ENCODE results near the gene SLC26A11. TPM values are rescaled to one million over a fixed set of nuclear protein-coding genes. Genes with fewer than 3 reads are reported as not detected.
A peak's percentile ranks its signal among the peaks of the same experiment; 100 is the strongest.
"Not testable (repeated sequence)": the region's sequence is repeated elsewhere in the genome, so short reads cannot be mapped to it uniquely, and the experiment has no call there.

SLC26A11 gene
- total and polyA plus RNA-seq, 2 donors from 2014 or later: 11.3 to 24.5 TPM

GRCh38 chr17:80296221-80296620 is 76.0 kb downstream of the SLC26A11 start:
- peak in 1 of 5 donors; percentile 46 for DNase-seq
- H3K9ac ChIP-seq (ENCODE audit: low read length in 3 of 3): no peak overlapping the region
- H3K9me3 ChIP-seq (ENCODE audit: control insufficient read depth in 2 of 3, insufficient read depth in 1 of 3, low read length in 3 of 3): no peaks in the 10 kb centered on the region
- H3K27me3 ChIP-seq (ENCODE audit: control insufficient read depth, insufficient read depth, low read length): no peaks in the 10 kb centered on the region
- no peak overlapping the region for H3K4me3 ChIP-seq (ENCODE audit: low read length in 3 of 3)
- no peaks in the 10 kb centered on the region for H3K4me1 ChIP-seq (ENCODE audit: control insufficient read depth in 2 of 3, insufficient read depth in 2 of 3, low read depth in 1 of 3, low read length in 3 of 3)
- intact Hi-C loops (cut with DNase I): no loop called here
- no peak for FAIRE-seq
- no peak overlapping the region for H3K27ac ChIP-seq (ENCODE audit: low read depth in 2 of 2, low read length in 2 of 2)
- TF ChIP-seq CTCF (IDR thresholded peaks at IDR 0.05; ENCODE audit: borderline replicate concordance, extremely low read depth, insufficient read depth): no peak
- H3K36me3 ChIP-seq (ENCODE audit: control insufficient read depth in 2 of 3, insufficient read depth in 3 of 3, low read length in 3 of 3): peaks cover 5 to 53% (median 48%) of the 10 kb centered on the region in 3 donors

GRCh38 chr17:80297996-80298560 is 77.9 kb downstream of the SLC26A11 start:
- no peak overlapping the region for H3K27ac ChIP-seq (ENCODE audit: low read depth in 2 of 2, low read length in 2 of 2)
- H3K9ac ChIP-seq (ENCODE audit: low read length in 3 of 3): no peak overlapping the region
- H3K4me3 ChIP-seq (ENCODE audit: low read length in 3 of 3): no peak overlapping the region
- no peaks in the 10 kb centered on the region for H3K4me1 ChIP-seq (ENCODE audit: control insufficient read depth in 2 of 3, insufficient read depth in 2 of 3, low read depth in 1 of 3, low read length in 3 of 3)
- intact Hi-C loops (cut with DNase I): no loop called here
- FAIRE-seq (no peak), DNase-seq (peak in 1 of 5 donors; percentile 49)
- H3K27me3 ChIP-seq (ENCODE audit: control insufficient read depth, insufficient read depth, low read length): no peaks in the 10 kb centered on the region
- H3K36me3 ChIP-seq (ENCODE audit: control insufficient read depth in 2 of 3, insufficient read depth in 3 of 3, low read length in 3 of 3): peaks cover 8 to 51% (median 40%) of the 10 kb centered on the region in 3 donors
- no peaks in the 10 kb centered on the region for H3K9me3 ChIP-seq (ENCODE audit: control insufficient read depth in 2 of 3, insufficient read depth in 1 of 3, low read length in 3 of 3)
- TF ChIP-seq CTCF (IDR thresholded peaks at IDR 0.05; ENCODE audit: borderline replicate concordance, extremely low read depth, insufficient read depth): no peak

GRCh38 chr17:80299350-80300100 is 79.3 kb downstream of the SLC26A11 start:
- H3K27ac ChIP-seq (ENCODE audit: low read depth in 2 of 2, low read length in 2 of 2); H3K4me3 ChIP-seq (ENCODE audit: low read length in 3 of 3); H3K9me3 ChIP-seq (ENCODE audit: control insufficient read depth in 2 of 3, insufficient read depth in 1 of 3, low read length in 3 of 3); intact Hi-C loops (cut with DNase I); H3K9ac ChIP-seq (ENCODE audit: low read length in 3 of 3); H3K4me1 ChIP-seq (ENCODE audit: control insufficient read depth in 2 of 3, insufficient read depth in 2 of 3, low read depth in 1 of 3, low read length in 3 of 3); DNase-seq; H3K27me3 ChIP-seq (ENCODE audit: control insufficient read depth, insufficient read depth, low read length): not testable (repeated sequence)
- peak; percentile 68 for FAIRE-seq
- H3K36me3 ChIP-seq (ENCODE audit: control insufficient read depth in 2 of 3, insufficient read depth in 3 of 3, low read length in 3 of 3): peaks cover 8 to 48% (median 35%) of the 10 kb centered on the region in 3 donors

- FAIRE-seq; H3K9me3 ChIP-seq (ENCODE audit: control insufficient read depth in 2 of 3, insufficient read depth in 1 of 3, low read length in 3 of 3); intact Hi-C loops (cut with DNase I); H3K4me3 ChIP-seq (ENCODE audit: low read length in 3 of 3); H3K27ac ChIP-seq (ENCODE audit: low read depth in 2 of 2, low read length in 2 of 2); H3K9ac ChIP-seq (ENCODE audit: low read length in 3 of 3); DNase-seq; H3K27me3 ChIP-seq (ENCODE audit: control insufficient read depth, insufficient read depth, low read length); H3K4me1 ChIP-seq (ENCODE audit: control insufficient read depth in 2 of 3, insufficient read depth in 2 of 3, low read depth in 1 of 3, low read length in 3 of 3): not testable (repeated sequence)
- peaks cover 8 to 43% (median 27%) of the 10 kb centered on the region in 3 donors for H3K36me3 ChIP-seq (ENCODE audit: control insufficient read depth in 2 of 3, insufficient read depth in 3 of 3, low read length in 3 of 3)
Observed at GRCh38 chr17:80300756-80301155, 80.5 kb downstream of the SLC26A11 start.

Other genes starting within 250 kb of the SLC26A11 start
- gene TBC1D16, start 184.6 kb upstream of the SLC26A11 start, total RNA-seq: 68.0 TPM
- 9.1 TPM for gene TBC1D16, start 184.6 kb upstream of the SLC26A11 start, polyA plus RNA-seq (ENCODE audit: insufficient read depth, low read depth, low replicate concordance)
- gene CCDC40, start 183.8 kb upstream of the SLC26A11 start, total RNA-seq: 22.6 TPM
- gene CCDC40, start 183.8 kb upstream of the SLC26A11 start, polyA plus RNA-seq (ENCODE audit: insufficient read depth, low read depth, low replicate concordance): 5.1 TPM
- 62.3 TPM for gene GAA, start 118.8 kb upstream of the SLC26A11 start, total RNA-seq
- gene GAA, start 118.8 kb upstream of the SLC26A11 start, polyA plus RNA-seq (ENCODE audit: insufficient read depth, low read depth, low replicate concordance): 78.7 TPM
- gene EIF4A3, start 73.3 kb upstream of the SLC26A11 start, total RNA-seq: 75.0 TPM
- gene EIF4A3, start 73.3 kb upstream of the SLC26A11 start, polyA plus RNA-seq (ENCODE audit: insufficient read depth, low read depth, low replicate concordance): 63.6 TPM
- gene CARD14, start 50.4 kb upstream of the SLC26A11 start, total RNA-seq: 1.7 TPM
- 0.17 TPM for gene CARD14, start 50.4 kb upstream of the SLC26A11 start, polyA plus RNA-seq (ENCODE audit: insufficient read depth, low read depth, low replicate concordance)
- gene SGSH, start 94 bp upstream of the SLC26A11 start, total RNA-seq: 63.2 TPM
- gene SGSH, start 94 bp upstream of the SLC26A11 start, polyA plus RNA-seq (ENCODE audit: insufficient read depth, low read depth, low replicate concordance): 25.9 TPM
- 276 TPM for gene RNF213, start 40.4 kb downstream of the SLC26A11 start, total RNA-seq
- gene RNF213, start 40.4 kb downstream of the SLC26A11 start, polyA plus RNA-seq (ENCODE audit: insufficient read depth, low read depth, low replicate concordance): 43.4 TPM
- gene ENDOV, start 194.7 kb downstream of the SLC26A11 start, total RNA-seq: 28.0 TPM
- gene ENDOV, start 194.7 kb downstream of the SLC26A11 start, polyA plus RNA-seq (ENCODE audit: insufficient read depth, low read depth, low replicate concordance): 20.3 TPM

Data from kidney (tissue), 14 donors.